OCI-LY1 (cell line): ENCODE data around the gene ABRAXAS1.

Experiments
- H2AFZ ChIP-seq: fragments of 200-600 bp; sonication (generic), shearing (Covaris generic); 2 replicates; pipeline ENCODE4 v1.6.0; 2014; ENCODE audit warnings: antibody characterized with exemption, mild to moderate bottlenecking, low read length
- H3F3A ChIP-seq: fragments of 200-600 bp; sonication (generic), shearing (Covaris generic); 2 replicates; pipeline ENCODE4 v1.6.0; 2014; ENCODE audit warnings: mild to moderate bottlenecking, antibody characterized with exemption, low read length, moderate library complexity; ENCODE audit not compliant: insufficient read depth
- H3K27ac ChIP-seq: fragments of 200-600 bp; sonication (generic); 2 replicates; pipeline ENCODE4 v1.5.1; 2014; ENCODE audit warnings: low read length, mixed run types, mild to moderate bottlenecking, low read depth; ENCODE audit not compliant: poor library complexity, severe bottlenecking
- H3K27me3 ChIP-seq: fragments of 200-600 bp; sonication (generic); 2 replicates; pipeline ENCODE4 v1.6.0; 2014; ENCODE audit warnings: antibody characterized with exemption, mild to moderate bottlenecking, low read length, moderate library complexity; ENCODE audit not compliant: insufficient read depth
- H3K36me3 ChIP-seq: fragments of 200-600 bp; sonication (generic); 2 replicates; pipeline ENCODE4 v1.6.1; 2014; ENCODE audit warnings: mild to moderate bottlenecking, antibody characterized with exemption, low read length, moderate library complexity, mixed read lengths; ENCODE audit not compliant: insufficient read depth
- H3K4me1 ChIP-seq: fragments of 200-600 bp; sonication (generic); 2 replicates; pipeline ENCODE4 v1.5.1; 2014; ENCODE audit warnings: mild to moderate bottlenecking, low read length, moderate library complexity; ENCODE audit not compliant: insufficient read depth, severe bottlenecking
- H3K4me2 ChIP-seq: fragments of 200-600 bp; sonication (generic), shearing (Covaris generic); 2 replicates; pipeline ENCODE4 v1.6.1; 2014; ENCODE audit warnings: low read length
- H3K4me3 ChIP-seq: fragments of 200-600 bp; sonication (generic); 2 replicates; pipeline ENCODE4 v1.5.1; 2014; ENCODE audit warnings: low read length, low read depth, mild to moderate bottlenecking, mixed read lengths; ENCODE audit not compliant: poor library complexity, severe bottlenecking
- H3K79me2 ChIP-seq: fragments of 200-600 bp; shearing (Covaris generic); 2 replicates; pipeline ENCODE4 v1.6.1; 2016; ENCODE audit warnings: mixed run types, low read length, mixed read lengths; ENCODE audit not compliant: insufficient read depth
- H3K9ac ChIP-seq: fragments of 200-600 bp; sonication (generic), shearing (Covaris generic); 2 replicates; pipeline ENCODE4 v1.6.1; 2014; ENCODE audit warnings: mild to moderate bottlenecking, low read length, mixed read lengths
- H3K9me2 ChIP-seq: fragments of 200-600 bp; sonication (generic), shearing (Covaris generic); 2 replicates; pipeline ENCODE4 v1.6.1; 2014; ENCODE audit warnings: low read depth, mild to moderate bottlenecking, low read length, mixed read lengths
- H3K9me3 ChIP-seq: fragments of 200-600 bp; shearing (Covaris generic); 2 replicates; pipeline ENCODE4 v1.6.1; 2014; ENCODE audit warnings: low read length, mixed read lengths
- H4K20me1 ChIP-seq: fragments of 200-600 bp; sonication (generic), shearing (Covaris generic); 2 replicates; pipeline ENCODE4 v1.6.0; 2016; ENCODE audit warnings: mild to moderate bottlenecking, low read length; ENCODE audit not compliant: insufficient read depth
- EZH2 ChIP-seq: fragments of 200-600 bp; sonication (generic), shearing (Covaris generic); IDR thresholded peaks from 2 replicates; pipeline ENCODE4 v1.8.0; 2017; ENCODE audit warnings: borderline replicate concordance, mixed run types, mild to moderate bottlenecking, antibody characterized with exemption, low read length, moderate library complexity, mixed read lengths
- TF ChIP-seq, protein P1 (sequence below): fragments of 200-600 bp; sonication (generic), shearing (Covaris generic); IDR thresholded peaks from 2 replicates; pipeline ENCODE4 v1.5.1; 2017; ENCODE audit warnings: mild to moderate bottlenecking, antibody characterized with exemption, low read length, moderate library complexity, mixed read lengths

Gene ABRAXAS1

DNA sequence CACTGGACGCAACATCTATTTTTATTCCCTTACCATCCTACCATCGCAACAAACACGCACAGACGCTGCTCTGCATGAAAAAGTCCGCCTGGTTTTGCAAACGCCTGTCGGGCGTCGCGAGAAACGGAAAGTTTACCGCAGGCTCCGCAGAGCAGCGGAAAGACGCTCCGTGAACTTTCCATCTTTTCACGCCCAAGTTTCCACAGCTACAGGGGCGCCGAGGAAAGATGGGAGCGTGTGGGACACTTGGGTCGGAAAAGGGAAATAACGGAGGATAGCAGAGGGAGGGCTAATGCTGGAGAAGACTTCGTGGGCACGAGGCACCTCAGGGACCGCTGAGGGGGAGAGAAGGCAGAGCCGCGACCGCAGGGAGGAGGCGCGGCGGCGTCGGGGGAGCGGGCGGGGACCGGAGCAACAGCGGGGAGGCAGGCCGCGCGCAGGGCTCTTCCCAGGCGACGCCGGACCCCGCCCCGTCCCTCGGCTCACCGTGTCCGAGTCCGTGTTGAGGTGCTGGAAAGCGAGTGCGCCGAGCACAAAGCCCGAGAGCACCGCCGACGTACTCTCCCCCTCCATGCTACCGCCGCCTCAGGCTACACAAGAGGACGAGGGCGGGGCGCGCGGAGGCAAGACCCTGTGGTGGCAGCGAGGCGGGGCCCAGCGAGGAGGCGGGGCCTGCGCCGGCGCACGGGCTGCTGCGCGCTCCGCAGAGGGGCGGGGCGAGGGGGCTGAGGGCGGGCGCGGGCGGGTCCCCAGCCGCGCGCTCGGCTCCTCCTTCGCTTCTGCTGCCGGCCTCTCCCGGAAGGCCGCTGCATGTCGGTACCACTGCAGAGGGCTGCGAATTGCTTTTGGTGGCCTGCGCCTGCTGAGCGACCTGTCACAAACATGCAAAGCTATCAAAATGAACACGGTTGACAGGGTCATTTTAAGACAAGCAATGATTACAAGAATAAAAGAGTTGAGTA lies at the start of gene ABRAXAS1:
Gene ABRAXAS1, minus strand, starts transcription at position 601 of the 962 bp plus-strand sequence. Its CDS starts 28 bp downstream, at position 573.
- Histone ChIP-seq H3K9me3 (no peaks in the 10 kb centered on the region), H4K20me1 (no peaks in the 10 kb centered on the region), H3K4me1 (peaks cover 26% of the 10 kb centered on the region), H3K4me3 (peak within 1 kb of the TSS; percentile 69), H3K9me2 (no peaks in the 10 kb centered on the region), H3F3A (0 out of 2 replicates have a peak, but pooled peaks cover 3% of the 10 kb centered on the region), H3K4me2 (peak within 1 kb of the TSS; percentile 89), H3K79me2 (no peaks in the 10 kb centered on the region), H3K27ac (peak within 1 kb of the TSS; percentile 63), H3K27me3 (no peaks in the 10 kb centered on the region), H2AFZ (peak within 1 kb of the TSS; percentile 96), H3K36me3 (peaks cover 6% of the 10 kb centered on the region), H3K9ac (peak within 1 kb of the TSS; percentile 73)
- TF ChIP-seq EZH2, result no peak
- TF ChIP-seq, protein P1, sequence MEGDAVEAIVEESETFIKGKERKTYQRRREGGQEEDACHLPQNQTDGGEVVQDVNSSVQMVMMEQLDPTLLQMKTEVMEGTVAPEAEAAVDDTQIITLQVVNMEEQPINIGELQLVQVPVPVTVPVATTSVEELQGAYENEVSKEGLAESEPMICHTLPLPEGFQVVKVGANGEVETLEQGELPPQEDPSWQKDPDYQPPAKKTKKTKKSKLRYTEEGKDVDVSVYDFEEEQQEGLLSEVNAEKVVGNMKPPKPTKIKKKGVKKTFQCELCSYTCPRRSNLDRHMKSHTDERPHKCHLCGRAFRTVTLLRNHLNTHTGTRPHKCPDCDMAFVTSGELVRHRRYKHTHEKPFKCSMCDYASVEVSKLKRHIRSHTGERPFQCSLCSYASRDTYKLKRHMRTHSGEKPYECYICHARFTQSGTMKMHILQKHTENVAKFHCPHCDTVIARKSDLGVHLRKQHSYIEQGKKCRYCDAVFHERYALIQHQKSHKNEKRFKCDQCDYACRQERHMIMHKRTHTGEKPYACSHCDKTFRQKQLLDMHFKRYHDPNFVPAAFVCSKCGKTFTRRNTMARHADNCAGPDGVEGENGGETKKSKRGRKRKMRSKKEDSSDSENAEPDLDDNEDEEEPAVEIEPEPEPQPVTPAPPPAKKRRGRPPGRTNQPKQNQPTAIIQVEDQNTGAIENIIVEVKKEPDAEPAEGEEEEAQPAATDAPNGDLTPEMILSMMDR, result no peak

DNA sequence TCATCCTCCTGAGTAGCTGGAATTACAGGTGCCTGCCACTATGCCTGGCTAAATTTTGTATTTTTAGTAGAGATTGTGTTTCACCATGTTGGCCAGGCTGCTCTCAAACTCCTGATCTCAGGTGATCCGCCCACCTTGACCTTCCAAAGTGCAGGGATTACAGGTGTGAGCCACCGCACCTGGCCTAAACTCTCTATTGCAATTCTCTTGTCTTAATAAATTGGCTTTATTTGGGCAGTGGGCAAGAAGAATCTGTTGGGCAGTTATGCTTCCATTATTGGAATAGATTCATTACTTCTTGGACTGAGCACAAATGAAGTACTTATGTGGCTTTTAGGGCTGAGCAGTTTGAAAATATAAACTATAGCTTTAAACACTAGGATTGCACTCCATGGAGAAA lies 42.8 kb upstream of the ABRAXAS1 start:
- H3K36me3 ChIP-seq, result no peaks in the 10 kb centered on the region; the same call in 1 of the 2 replicates
- H3K4me1 ChIP-seq, result no peaks in the 10 kb centered on the region
- no peaks in the 10 kb centered on the region for H3K9me2 ChIP-seq
- no peak for TF ChIP-seq EZH2
- TF ChIP-seq, protein P1, result no peak
- no peaks in the 10 kb centered on the region for H3K27me3 ChIP-seq
- H3K9me3 ChIP-seq, result peaks cover 4% of the 10 kb centered on the region; the same call in 1 of the 2 replicates
- H3K4me3 ChIP-seq, result no peak overlapping the region
- H4K20me1 ChIP-seq, result no peaks in the 10 kb centered on the region
- H3F3A ChIP-seq, result no peaks in the 10 kb centered on the region
- H3K4me2 ChIP-seq, result no peak overlapping the region
- no peak overlapping the region for H2AFZ ChIP-seq
- no peak overlapping the region for H3K9ac ChIP-seq
- no peaks in the 10 kb centered on the region for H3K79me2 ChIP-seq
- H3K27ac ChIP-seq, result no peak overlapping the region

DNA sequence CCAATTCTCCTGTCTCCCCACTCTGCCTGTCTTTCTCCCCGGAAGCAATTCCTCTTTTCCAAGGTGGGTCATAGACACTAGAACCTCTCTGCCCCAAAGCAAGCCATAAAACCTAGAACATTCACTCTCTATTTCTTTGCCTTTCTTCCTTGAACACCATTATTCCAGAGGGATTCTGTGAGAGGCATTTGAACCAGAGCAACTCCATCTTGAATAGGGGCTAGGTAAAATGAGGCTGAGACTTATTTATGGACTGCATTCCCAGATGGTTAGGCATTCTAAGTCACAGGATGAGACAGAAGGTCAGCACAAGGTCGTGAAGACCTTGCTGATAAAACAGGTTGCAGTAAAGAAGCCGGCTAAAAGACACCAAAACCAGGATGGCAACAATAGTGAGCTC lies 37.3 kb upstream of the ABRAXAS1 start:
- Histone ChIP-seq H3K9me2 (no peaks in the 10 kb centered on the region), H3F3A (no peaks in the 10 kb centered on the region), H3K4me1 (no peaks in the 10 kb centered on the region), H4K20me1 (no peaks in the 10 kb centered on the region), H3K79me2 (no peaks in the 10 kb centered on the region), H3K36me3 (no peaks in the 10 kb centered on the region), H3K4me3 (no peak overlapping the region), H3K4me2 (no peak overlapping the region), H3K9ac (no peak overlapping the region), H3K27ac (no peak overlapping the region), H3K27me3 (no peaks in the 10 kb centered on the region), H3K9me3 (peaks cover 4% of the 10 kb centered on the region; the same call in 1 of the 2 replicates), H2AFZ (no peak overlapping the region)
- TF ChIP-seq, protein P1, result no peak
- TF ChIP-seq EZH2, result no peak
